Adipose tissue (tissue), 3 donors: ENCODE results near the gene PCCB. TPM values are rescaled to one million over a fixed set of nuclear protein-coding genes. Genes with fewer than 3 reads are reported as not detected.
"Not testable (repeated sequence)": the region's sequence is repeated elsewhere in the genome, so short reads cannot be mapped to it uniquely, and the experiment has no call there.

Experiments used
- H3K27ac ChIP-seq: one replicate; pipeline ENCODE4 v1.5.1; 2013; ENCODE audit warnings: low read depth, low read length
- WGBS, 3 donors: extraction: QIAGEN DNeasy Blood & Tissue Kit; methylation state at CpG; one replicate each; pipeline ENCODE4 v1.1.7; 2013; 5-methylcytosine and 5-hydroxymethylcytosine counted together
- polyA plus RNA-seq, 3 donors: library from polyadenylated mRNA; stranded (reverse); fragments of 200-250 nt; gene quantifications; one replicate each; pipeline ENCODE4 v1.2.3, GENCODE V29; 2013
- donor health status: healthy with polysubstance abuse.
- donor health status: Bipolar disorder and iron deficiency.
- donor health status: healthy.

The PCCB gene
- polyA plus RNA-seq, 3 donors, result 13.2 to 41.2 (median 26.8) TPM

- no peak overlapping the region for H3K27ac ChIP-seq
- WGBS, 3 donors, result 91 to 96% (median 94%) methylated on average over 8 of the region's 8 CpGs
Measured at GRCh38 chr3:136255672-136256406, 5.7 kb downstream of the PCCB start.

GRCh38 chr3:136258199-136258598 is 8.1 kb downstream of the PCCB start:
- whole genome bisulfite sequencing, 3 donors, result 91 to 96% (median 93%) methylated on average over 2 of the region's 2 CpGs
- H3K27ac ChIP-seq, result no peak overlapping the region

GRCh38 chr3:136261826-136262225 is 11.7 kb downstream of the PCCB start:
- no peak overlapping the region for H3K27ac ChIP-seq
- WGBS, 3 donors, result 77 to 85% (median 81%) methylated on average over 5 of the region's 5 CpGs

- no peak overlapping the region for H3K27ac ChIP-seq
- 92 to 96% (median 94%) methylated on average over 2 of the region's 2 CpGs for WGBS, 3 donors
Measured at GRCh38 chr3:136262559-136262958, 12.4 kb downstream of the PCCB start.

- 97 to 100% (median 98%) methylated on average over 7 of the region's 7 CpGs for WGBS, 3 donors
- H3K27ac ChIP-seq, result no peak overlapping the region
Measured at GRCh38 chr3:136263251-136263650, 13.1 kb downstream of the PCCB start.

GRCh38 chr3:136266468-136267125 is 16.5 kb downstream of the PCCB start:
- WGBS, 3 donors, result 93 to 95% (median 94%) methylated on average over 6 of the region's 6 CpGs
- H3K27ac ChIP-seq, result not testable (repeated sequence)

- 96 to 97% (median 97%) methylated on average over 6 of the region's 6 CpGs for WGBS, 3 donors
- no peak overlapping the region for H3K27ac ChIP-seq
Measured at GRCh38 chr3:136267235-136267634, 17.1 kb downstream of the PCCB start.

- WGBS, 3 donors, result 95 to 97% (median 96%) methylated on average over 5 of the region's 5 CpGs
- no peak overlapping the region for H3K27ac ChIP-seq
Measured at GRCh38 chr3:136270179-136270578, 20.0 kb downstream of the PCCB start.

GRCh38 chr3:136271626-136272025 is 21.5 kb downstream of the PCCB start:
- H3K27ac ChIP-seq, result not testable (repeated sequence)
- WGBS, 3 donors, result 90 to 94% (median 91%) methylated on average over 2 of the region's 2 CpGs

GRCh38 chr3:136276049-136276755 is 26.1 kb downstream of the PCCB start:
- no peak overlapping the region for H3K27ac ChIP-seq
- 94 to 98% (median 95%) methylated on average over 4 of the region's 4 CpGs for WGBS, 3 donors

- WGBS, 3 donors, result 64 to 94% (median 93%) methylated on average over 5 of the region's 5 CpGs
- no peak overlapping the region for H3K27ac ChIP-seq
Measured at GRCh38 chr3:136277115-136277514, 27.0 kb downstream of the PCCB start.

- no peak overlapping the region for H3K27ac ChIP-seq
- WGBS, 3 donors, result 61 to 95% (median 88%) methylated on average over 4 of the region's 4 CpGs
Measured at GRCh38 chr3:136277634-136278033, 27.5 kb downstream of the PCCB start.

- H3K27ac ChIP-seq, result no peak overlapping the region
Measured at GRCh38 chr3:136279092-136279491, 29.0 kb downstream of the PCCB start.

GRCh38 chr3:136280961-136281360 is 30.8 kb downstream of the PCCB start:
- WGBS, 3 donors, result 96 to 98% (median 98%) methylated on average over 2 of the region's 2 CpGs
- H3K27ac ChIP-seq, result no peak overlapping the region

GRCh38 chr3:136281966-136282520 is 31.9 kb downstream of the PCCB start:
- WGBS, 3 donors, result 54 to 94% (median 67%) methylated on average over 1 of the region's 1 CpG

GRCh38 chr3:136283627-136284026 is 33.5 kb downstream of the PCCB start:
- WGBS, 3 donors, result 81 to 85% (median 85%) methylated on average over 6 of the region's 6 CpGs
- H3K27ac ChIP-seq, result no peak overlapping the region

More at GRCh38 chr3:136281966-136282520, 31.9 kb downstream of the PCCB start:
- no peak overlapping the region for H3K27ac ChIP-seq

GRCh38 chr3:136291302-136291701 is 41.2 kb downstream of the PCCB start:
- H3K27ac ChIP-seq, result no peak overlapping the region
- WGBS, 3 donors, result 92 to 98% (median 97%) methylated on average over 5 of the region's 5 CpGs

GRCh38 chr3:136292500-136292899 is 42.4 kb downstream of the PCCB start:
- H3K27ac ChIP-seq, result no peak overlapping the region
- WGBS, 3 donors, result 81 to 100% (median 98%) methylated on average over 1 of the region's 1 CpG

- 50 to 93% (median 92%) methylated on average over 2 of the region's 2 CpGs for WGBS, 3 donors
- H3K27ac ChIP-seq, result no peak overlapping the region
Measured at GRCh38 chr3:136293279-136293678, 43.1 kb downstream of the PCCB start.
